NT2/D1 (cell line): Measurements from ENCODE around the gene ELP5.
"Not testable (repeated sequence)": the region's sequence is repeated elsewhere in the genome, so short reads cannot be mapped to it uniquely, and the experiment has no call there.

Experiments
- DNase-seq: peaks from one replicate; pipeline ENCODE4 v3.0.0-alpha.2; 2011; ENCODE audit warnings: low read depth, low spot score
- H3K27me3 ChIP-seq: 2 replicates; pipeline ENCODE4 v1.6.0; 2011; ENCODE audit warnings: mild to moderate bottlenecking; ENCODE audit not compliant: insufficient read length, insufficient read depth
- H3K36me3 ChIP-seq: 2 replicates; pipeline ENCODE4 v1.6.1; 2011; ENCODE audit warnings: mild to moderate bottlenecking, low read length, mixed read lengths; ENCODE audit not compliant: insufficient read depth, insufficient read length
- H3K4me1 ChIP-seq: 2 replicates; pipeline ENCODE4 v1.5.1; 2011; ENCODE audit not compliant: insufficient read depth, insufficient read length
- H3K4me3 ChIP-seq: 2 replicates; pipeline ENCODE4 v1.5.1; 2011; ENCODE audit warnings: low read depth; ENCODE audit not compliant: insufficient read length
- H3K9ac ChIP-seq: 2 replicates; pipeline ENCODE4 v1.6.0; 2011; ENCODE audit warnings: low read depth; ENCODE audit not compliant: insufficient read length
- H3K9me3 ChIP-seq: 2 replicates; pipeline ENCODE4 v1.5.1; 2011; ENCODE audit warnings: mild to moderate bottlenecking, low read length; ENCODE audit not compliant: insufficient read depth
- SUZ12 ChIP-seq: IDR thresholded peaks from 2 replicates; pipeline ENCODE4 v1.6.1; 2011; ENCODE audit not compliant: insufficient read length, insufficient read depth; ENCODE audit errors: extremely low read depth
- YY1 ChIP-seq: IDR thresholded peaks from 2 replicates; pipeline ENCODE4 v1.6.1; 2011; ENCODE audit not compliant: insufficient read length, insufficient read depth
- ZNF274 ChIP-seq: IDR thresholded peaks from 2 replicates; pipeline ENCODE4 v1.6.1; 2011; ENCODE audit warnings: mild to moderate bottlenecking, low read depth, low read length

ELP5 gene

GRCh38 chr17:7243453-7243729 is 8.6 kb upstream of the ELP5 start:
- peak overlapping the region; percentile 92 for H3K4me3 ChIP-seq
- no peaks in the 10 kb centered on the region for H3K9me3 ChIP-seq
- H3K36me3 ChIP-seq = peaks cover 39% of the 10 kb centered on the region
- no peaks in the 10 kb centered on the region for H3K27me3 ChIP-seq
- peaks cover 2% of the 10 kb centered on the region for H3K4me1 ChIP-seq
- no peak for DNase-seq
- peak overlapping the region; percentile 68 for H3K9ac ChIP-seq
- TF ChIP-seq ZNF274 = no peak
- TF ChIP-seq SUZ12 = no peak
- TF ChIP-seq YY1 = no peak

DNA sequence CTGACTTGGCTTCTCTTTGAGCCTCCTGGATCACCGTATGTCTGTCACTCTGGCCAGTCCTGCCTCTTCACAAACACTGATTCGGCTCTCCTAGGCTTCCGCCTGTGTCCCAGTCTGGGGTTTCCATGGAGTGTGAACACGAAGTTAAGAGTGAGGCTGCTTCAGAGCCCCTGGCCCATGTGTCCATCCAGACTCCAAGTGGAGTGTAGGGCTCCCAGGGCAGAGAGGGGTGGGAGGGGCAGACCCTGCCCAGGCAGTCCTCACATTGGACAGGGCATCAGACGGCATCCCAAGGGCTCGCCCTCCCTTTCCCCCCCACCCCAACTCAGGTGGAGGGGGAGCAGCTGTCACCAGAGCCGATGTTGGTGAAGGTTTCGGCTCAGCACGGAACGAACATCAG is 8.2 kb upstream of the ELP5 start:
- not testable (repeated sequence) for H3K4me1 ChIP-seq, H3K4me3 ChIP-seq, H3K27me3 ChIP-seq, H3K9me3 ChIP-seq, H3K9ac ChIP-seq, DNase-seq
- H3K36me3 ChIP-seq = peaks cover 39% of the 10 kb centered on the region

DNA sequence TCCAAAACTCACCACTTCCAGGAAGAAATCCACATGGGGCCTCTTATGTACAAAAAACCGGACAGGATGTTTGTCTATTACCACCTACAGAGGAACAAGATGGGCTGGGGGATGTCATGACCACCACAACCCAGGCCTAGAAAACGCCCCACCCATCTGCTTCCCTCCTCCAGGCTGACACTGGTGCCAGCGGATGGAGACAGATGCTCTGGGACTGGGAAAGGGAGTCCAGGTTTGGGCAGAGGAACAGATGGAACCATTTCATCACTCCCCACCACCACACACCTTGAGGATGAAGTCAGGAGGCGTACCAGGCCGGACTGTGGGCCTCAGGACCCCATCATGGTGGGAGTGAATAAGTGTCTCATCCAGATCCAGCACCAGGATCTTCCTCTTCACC is 5.2 kb upstream of the ELP5 start:
- no peak for DNase-seq
- Histone ChIP-seq H3K9ac (no peak overlapping the region), H3K4me3 (no peak overlapping the region), H3K4me1 (peaks cover 4% of the 10 kb centered on the region), H3K36me3 (peaks cover 32% of the 10 kb centered on the region), H3K9me3 (no peaks in the 10 kb centered on the region), H3K27me3 (no peaks in the 10 kb centered on the region)
- no peak for TF ChIP-seq ZNF274
- no peak for TF ChIP-seq YY1
- TF ChIP-seq SUZ12 = no peak

DNA sequence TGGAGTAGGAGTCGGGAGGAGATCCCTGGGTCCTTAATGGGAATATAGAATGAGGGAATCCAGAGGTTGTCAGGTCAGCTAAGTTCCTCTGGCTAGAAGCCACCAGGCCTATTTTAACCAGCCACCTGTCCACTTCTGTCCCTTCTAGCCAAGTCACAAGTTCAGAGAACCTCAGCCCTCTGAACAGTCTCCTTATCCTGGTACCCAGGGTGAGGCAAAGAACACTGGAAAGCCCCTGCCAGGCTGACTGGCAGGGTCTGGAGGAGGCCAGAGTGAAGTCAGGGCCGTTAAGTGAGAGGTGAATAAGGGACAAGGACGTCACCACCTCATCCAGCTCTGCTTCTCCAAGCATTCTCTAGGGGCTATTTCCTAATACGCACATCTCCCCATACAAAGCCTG is 3.2 kb upstream of the ELP5 start:
- no peaks in the 10 kb centered on the region for H3K27me3 ChIP-seq

DNA sequence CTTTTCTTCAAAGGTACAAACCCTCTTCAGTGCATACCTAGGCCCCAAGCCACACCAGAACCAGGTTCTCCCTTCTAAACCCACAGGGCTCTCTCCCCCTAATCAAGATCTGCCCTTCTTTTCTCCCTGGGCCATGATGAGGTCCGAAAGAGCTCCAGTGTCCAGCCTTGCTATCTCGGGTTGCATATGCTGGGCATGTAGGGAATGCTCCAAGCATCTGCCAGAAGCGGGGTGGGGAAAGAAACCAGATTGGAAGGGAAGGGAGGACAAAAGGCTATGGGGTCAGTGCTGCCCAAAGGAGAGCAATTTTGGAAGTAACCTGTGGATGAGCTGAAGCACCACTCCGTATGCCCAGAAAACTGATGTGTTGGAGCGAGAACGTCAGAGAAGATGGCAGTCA is 2.8 kb upstream of the ELP5 start:
- Histone ChIP-seq H3K4me3 (no peak overlapping the region), H3K4me1 (peaks cover 4% of the 10 kb centered on the region), H3K27me3 (no peaks in the 10 kb centered on the region), H3K9ac (no peak overlapping the region), H3K36me3 (peaks cover 35% of the 10 kb centered on the region), H3K9me3 (no peaks in the 10 kb centered on the region)
- no peak for DNase-seq
- TF ChIP-seq YY1 (no peak), SUZ12 (no peak), ZNF274 (no peak)

More for the DNA sequence above, 3.2 kb upstream of the ELP5 start:
- Histone ChIP-seq H3K4me3 (no peak overlapping the region), H3K9me3 (no peaks in the 10 kb centered on the region), H3K4me1 (peaks cover 4% of the 10 kb centered on the region), H3K36me3 (peaks cover 36% of the 10 kb centered on the region), H3K9ac (no peak overlapping the region)
- TF ChIP-seq YY1 = no peak
- TF ChIP-seq ZNF274 = no peak
- no peak for TF ChIP-seq SUZ12
- DNase-seq = no peak

- H3K27me3 ChIP-seq = no peaks in the 10 kb centered on the region
- H3K4me1 ChIP-seq = peaks cover 4% of the 10 kb centered on the region
- peaks cover 36% of the 10 kb centered on the region for H3K36me3 ChIP-seq
- H3K9me3 ChIP-seq = no peaks in the 10 kb centered on the region
- DNase-seq = no peak
- TF ChIP-seq ZNF274 (no peak), YY1 (no peak), SUZ12 (no peak)
- peak overlapping the region; percentile 72 for H3K4me3 ChIP-seq
- peak overlapping the region; percentile 84 for H3K9ac ChIP-seq
Measured at GRCh38 chr17:7249830-7250229, 2.2 kb upstream of the ELP5 start.

DNA sequence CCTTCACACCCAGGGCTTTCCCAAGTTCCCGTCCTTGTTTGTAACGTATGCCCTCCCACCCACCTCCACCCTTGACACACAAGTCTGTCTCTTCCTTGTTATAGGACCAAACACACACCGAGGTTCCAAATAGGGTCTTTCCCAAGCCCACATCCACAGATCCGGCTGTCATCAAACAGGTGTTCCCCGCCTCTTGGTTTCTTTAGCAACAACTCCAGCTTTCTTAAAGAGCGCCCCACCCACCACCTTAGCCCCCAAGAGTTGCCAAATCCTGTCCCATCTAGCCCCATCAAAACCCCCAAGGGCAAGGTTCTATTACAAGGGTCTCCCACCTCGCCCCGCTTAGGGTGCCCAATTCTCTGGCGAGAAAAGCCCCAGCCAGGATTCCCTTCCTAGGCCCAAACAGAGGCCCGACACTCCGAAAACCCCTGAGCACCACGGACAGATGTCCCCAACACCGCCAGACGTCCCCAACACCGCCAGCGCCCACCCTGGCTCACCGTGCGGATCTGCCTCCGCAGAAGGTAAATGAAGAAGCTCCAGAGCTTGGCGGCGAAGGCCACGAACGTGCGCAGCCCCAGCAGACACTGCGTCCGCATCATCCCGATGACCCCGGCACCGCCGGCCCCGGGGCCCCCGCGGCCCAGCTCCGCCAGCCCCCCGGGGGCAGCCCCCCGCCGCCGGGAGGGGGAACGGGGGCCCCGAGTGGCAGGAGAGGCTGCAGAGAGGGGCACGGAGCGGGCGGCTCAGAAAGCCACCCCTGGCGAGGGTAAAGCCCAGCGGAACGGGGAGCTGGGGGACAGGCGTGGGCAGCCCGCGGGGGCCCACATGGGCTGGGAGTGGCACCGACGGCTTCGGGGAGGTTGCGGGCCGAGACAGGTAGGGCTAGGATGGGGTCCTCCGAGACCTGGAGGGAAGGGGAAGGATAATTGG is 1.1 kb upstream of the ELP5 start:
- Histone ChIP-seq H3K27me3 (no peaks in the 10 kb centered on the region), H3K9ac (peak overlapping the region; percentile 84), H3K9me3 (no peaks in the 10 kb centered on the region), H3K36me3 (peaks cover 41% of the 10 kb centered on the region), H3K4me3 (peak overlapping the region; percentile 72), H3K4me1 (peaks cover 4% of the 10 kb centered on the region)
- TF ChIP-seq SUZ12 (no peak), YY1 (no peak), ZNF274 (no peak)
- DNase-seq = no peak

DNA sequence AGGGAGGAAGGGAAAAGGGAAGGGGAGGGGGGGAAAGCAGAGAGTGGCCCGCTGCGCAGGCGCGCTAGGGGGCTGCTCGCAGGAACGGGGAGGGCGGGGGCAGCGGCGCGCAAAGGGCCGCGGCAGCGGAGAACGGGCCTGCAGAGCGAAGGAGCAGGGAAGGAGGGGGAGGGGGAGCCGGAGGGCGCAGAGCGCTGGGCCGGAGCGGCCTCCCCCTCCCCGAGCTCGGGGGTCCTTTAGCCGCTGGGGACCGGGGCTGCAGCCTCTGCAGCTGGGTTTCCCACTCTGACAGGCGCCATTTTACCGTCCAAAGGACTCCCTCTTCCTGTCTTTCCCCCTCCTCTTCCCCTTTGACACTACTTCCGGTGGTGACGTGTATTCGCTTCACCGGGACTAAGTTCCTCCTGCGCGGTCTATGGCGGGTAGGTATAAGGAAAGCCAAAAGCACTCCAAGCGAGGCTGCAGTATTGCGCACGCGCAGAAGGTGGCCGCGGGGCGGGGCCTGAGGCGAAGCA is 297 bp upstream of the ELP5 start, which contains the start of gene CTDNEP1:
Gene CTDNEP1, minus strand, starts transcription at position 74 of the 515 bp plus-strand sequence. CDS start 438 bp downstream, outside the sequence.
- Histone ChIP-seq H3K4me3 (peak within 1 kb of the TSS; percentile 80), H3K9me3 (no peaks in the 10 kb centered on the region), H3K4me1 (peaks cover 4% of the 10 kb centered on the region), H3K27me3 (no peaks in the 10 kb centered on the region), H3K9ac (peak within 1 kb of the TSS; percentile 93), H3K36me3 (peaks cover 41% of the 10 kb centered on the region)
- DNase-seq = peak; percentile 95
- TF ChIP-seq ZNF274 = no peak
- TF ChIP-seq YY1 = peak; percentile 75
